Naive thymus-derived CD8-positive, alpha-beta T cell (primary cell): ENCODE measurements around the gene CASP8. TPM values are rescaled to one million over a fixed set of nuclear protein-coding genes. Genes with fewer than 3 reads are reported as not detected.

Experiments
- ATAC-seq, 2 donors: fragments of 150-1000 bp; cut with Tn5 transposase in 1 of 2; sonication (Bioruptor Pico), chemical (Tn5 transposase) in 1 of 2; 1 replicate in 1 of 2; 2 replicates in 1 of 2; pipeline ENCODE4 v1.10.0; 2021; ENCODE audit warnings: mild to moderate bottlenecking in 2 of 2, moderate library complexity in 2 of 2
- POLR2A ChIA-PET: fragments of 350-600 bp; sonication (Branson Sonifier 250); formaldehyde crosslinking; loops from one replicate; lab custom pipeline; 2021; ENCODE audit warnings: antibody characterized with exemption; lab: Charles Lee
- DNase-seq, 10 donors: peaks; one replicate each; pipeline versions ENCODE4 v3.0.0 to v3.0.0-alpha.2; 2020 to 2022
- H3K27ac Mint-ChIP-seq, 10 donors: one replicate each; pipeline ENCODE4 v1.8.0; 2020 to 2022; ENCODE audit warnings: mild to moderate bottlenecking in 10 of 10, mixed read lengths in 10 of 10, moderate library complexity in 4 of 10, inconsistent platforms in 1 of 10
- H3K27me3 Mint-ChIP-seq, 5 donors: one replicate each; pipeline ENCODE4 v1.8.0; 2021 to 2022; ENCODE audit warnings: mixed read lengths in 5 of 5
- H3K36me3 Mint-ChIP-seq, 3 donors: one replicate each; pipeline ENCODE4 v1.8.0; 2020 to 2022; ENCODE audit warnings: mixed read lengths in 3 of 3, mild to moderate bottlenecking in 2 of 3, inconsistent platforms in 1 of 3
- H3K4me1 Mint-ChIP-seq, 4 donors: one replicate each; pipeline ENCODE4 v1.8.0; 2021 to 2022; ENCODE audit warnings: mixed read lengths in 4 of 4
- H3K4me3 Mint-ChIP-seq, 10 donors: one replicate each; pipeline ENCODE4 v1.8.0; 2020 to 2022; ENCODE audit warnings: mild to moderate bottlenecking in 10 of 10, mixed read lengths in 10 of 10, moderate library complexity in 6 of 10, inconsistent platforms in 1 of 10
- H3K9me3 Mint-ChIP-seq, 9 donors: one replicate each; pipeline ENCODE4 v1.8.0; 2020 to 2022; ENCODE audit warnings: mixed read lengths in 9 of 9, mild to moderate bottlenecking in 3 of 9, inconsistent platforms in 1 of 9, moderate library complexity in 1 of 9
- polyA plus RNA-seq, 3 donors: library from polyadenylated mRNA; unstranded; fragments of 300-500 nt; fragmentation: Illumina TruSeq; gene quantifications; one replicate each; pipeline ENCODE4 v1.2.3, GENCODE V29; 2021
- total RNA-seq, 8 experiments: library from RNA in 2 of 8; stranded (reverse) in 2 of 8; gene quantifications; one replicate each; pipeline ENCODE4 v1.2.3 and lab custom pipeline; 2021 to 2026

Gene CASP8
- total and polyA plus RNA-seq, 5 experiments from 2014 or later = 25.0 to 212 (median 56.5) TPM

DNA sequence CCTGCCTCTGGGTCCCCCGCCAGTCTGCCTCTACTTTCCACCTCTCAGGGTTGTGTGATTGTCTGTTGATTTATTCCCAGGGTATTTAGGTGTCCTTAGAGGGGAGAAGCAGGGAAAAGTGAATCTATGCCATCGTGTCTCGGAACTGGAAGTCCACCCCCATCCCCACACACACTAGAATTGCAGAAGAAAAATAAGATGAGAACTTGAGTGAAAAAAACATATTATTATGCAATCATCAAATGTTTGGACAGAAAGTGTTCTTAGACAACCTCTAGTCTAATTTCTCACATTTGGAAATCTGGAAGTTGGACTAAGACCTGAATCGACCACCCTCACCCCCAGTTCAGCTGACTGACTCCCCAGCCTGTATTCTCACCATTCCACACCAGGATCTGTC, 14.1 kb upstream of the CASP8 start:
- Mint-ChIP-seq H3K27ac (peak overlapping the region in 9 of 10 donors; percentile 61 to 89 (median 80)), H3K36me3 (peaks cover 23 to 32% (median 30%) of the 10 kb centered on the region in 3 donors), H3K4me3 (no peak overlapping the region), H3K27me3 (no peaks in the 10 kb centered on the region), H3K9me3 (peaks cover 0 to 16% (median 2%) of the 10 kb centered on the region in 9 donors), H3K4me1 (peaks cover 17 to 93% (median 79%) of the 10 kb centered on the region in 4 donors)
- POLR2A ChIA-PET = interaction anchor here (0.7 to 3.9 kb wide), 3 partner anchors 13 to 116 kb away, joined by 4 to 32 read pairs (median 4); partner anchors contain the start of gene CASP8
- DNase-seq (no peak), ATAC-seq (no peak)

DNA sequence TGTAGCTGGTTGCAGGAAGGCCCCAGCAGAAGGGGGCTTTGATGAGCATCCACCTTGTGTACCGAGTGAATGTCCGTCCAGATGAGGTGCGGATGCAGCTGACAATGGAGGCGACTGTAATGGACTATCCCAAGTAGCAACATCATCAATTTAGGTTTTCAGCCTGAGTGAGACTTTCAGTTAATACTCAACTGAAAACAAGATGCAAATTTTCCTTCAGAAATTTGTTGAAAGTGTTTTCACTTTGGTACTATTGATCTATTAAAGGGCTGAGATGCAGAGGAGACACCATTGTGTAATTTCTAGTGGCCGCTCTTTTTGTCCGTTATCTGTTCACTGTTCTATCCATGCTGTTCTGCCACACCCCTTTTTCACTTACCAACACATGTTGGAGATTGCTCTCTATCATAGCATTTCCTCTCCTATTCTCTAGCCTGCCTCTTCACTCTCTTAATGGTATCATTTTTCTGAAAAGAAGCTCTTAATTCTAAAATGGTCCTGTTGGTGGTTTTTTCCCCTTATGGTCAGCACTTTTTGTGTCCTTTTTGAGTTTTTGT, 12.0 kb upstream of the CASP8 start:
- no peak for ATAC-seq
- peak overlapping the region in 5 of 10 donors; percentile 0 to 62 (median 5) for H3K4me3 Mint-ChIP-seq
- no peaks in the 10 kb centered on the region for H3K27me3 Mint-ChIP-seq
- peak overlapping the region; percentile 2 to 99 (median 37) for H3K27ac Mint-ChIP-seq
- POLR2A ChIA-PET = interaction anchor here (2.2 to 3.9 kb wide), 2 partner anchors 11 kb away, joined by 7 to 32 read pairs; partner anchors contain the start of gene CASP8
- peaks cover 0 to 16% (median 3%) of the 10 kb centered on the region in 9 donors for H3K9me3 Mint-ChIP-seq
- no peak for DNase-seq
- H3K36me3 Mint-ChIP-seq = peaks cover 18 to 27% (median 23%) of the 10 kb centered on the region in 3 donors
- H3K4me1 Mint-ChIP-seq = peaks cover 26 to 93% (median 86%) of the 10 kb centered on the region in 4 donors

DNA sequence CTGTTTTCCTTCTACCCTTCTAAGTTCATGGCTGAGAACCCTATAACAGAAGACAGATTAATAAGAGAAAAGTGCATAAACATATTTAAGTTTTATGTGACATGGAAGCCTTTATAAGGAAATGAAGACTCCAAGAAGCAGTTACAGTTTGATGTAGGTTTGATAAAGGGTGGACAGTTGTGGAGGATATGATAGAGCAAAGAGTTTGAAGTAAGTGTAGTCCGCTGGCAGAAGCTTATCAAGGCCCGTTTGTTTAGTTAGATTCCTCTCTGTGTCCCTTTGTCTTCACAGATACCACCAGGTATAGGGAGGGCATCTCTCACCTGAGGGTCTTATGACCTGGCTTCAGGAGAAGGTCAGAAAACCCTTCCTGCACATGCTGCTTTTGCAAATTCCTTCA, 10.4 kb upstream of the CASP8 start:
- H3K4me3 Mint-ChIP-seq = peak overlapping the region in 1 of 10 donors; percentile 2
- H3K27ac Mint-ChIP-seq = peak overlapping the region; percentile 77 to 99 (median 93)
- ATAC-seq (no peak), DNase-seq (no peak)
- POLR2A ChIA-PET = interaction anchor here (3.9 kb wide), 1 partner anchor 9 kb away, joined by 32 read pairs; the partner anchor contains the start of gene CASP8
- H3K36me3 Mint-ChIP-seq = peaks cover 18 to 24% (median 20%) of the 10 kb centered on the region in 3 donors
- H3K9me3 Mint-ChIP-seq = peaks cover 0 to 16% (median 3%) of the 10 kb centered on the region in 9 donors
- no peaks in the 10 kb centered on the region for H3K27me3 Mint-ChIP-seq
- H3K4me1 Mint-ChIP-seq = peaks cover 34 to 93% (median 86%) of the 10 kb centered on the region in 4 donors

DNA sequence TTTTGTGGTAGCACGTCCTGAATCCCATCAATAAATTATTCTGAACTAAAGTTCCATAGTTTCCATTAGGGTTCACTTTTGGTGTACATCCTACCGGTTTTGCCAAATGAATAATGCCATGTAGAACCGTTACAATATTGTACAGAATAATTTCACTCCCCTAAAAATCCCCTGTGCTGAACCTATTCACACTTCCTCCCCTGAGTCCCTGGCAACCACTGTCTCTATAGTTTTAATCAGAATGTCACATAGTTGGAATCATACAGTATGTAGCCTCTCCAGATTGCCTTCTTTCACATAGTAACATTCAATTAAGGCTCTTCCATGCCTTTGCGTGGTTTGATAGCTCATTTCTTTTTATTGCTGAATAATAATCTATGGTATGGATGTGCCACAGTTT, 9.6 kb upstream of the CASP8 start:
- DNase-seq (no peak), ATAC-seq (no peak)
- H3K27me3 Mint-ChIP-seq = no peaks in the 10 kb centered on the region
- H3K36me3 Mint-ChIP-seq = peaks cover 18 to 24% (median 19%) of the 10 kb centered on the region in 3 donors
- H3K9me3 Mint-ChIP-seq = peaks cover 0 to 16% (median 3%) of the 10 kb centered on the region in 9 donors
- peak overlapping the region in 1 of 10 donors; percentile 27 for H3K4me3 Mint-ChIP-seq
- H3K4me1 Mint-ChIP-seq = peaks cover 34 to 92% (median 87%) of the 10 kb centered on the region in 4 donors
- H3K27ac Mint-ChIP-seq = peak overlapping the region; percentile 59 to 99 (median 93)
- POLR2A ChIA-PET = interaction anchor here (1.1 to 3.0 kb wide), 3 partner anchors 10 to 14 kb away, joined by 3 to 21 read pairs (median 11); partner anchors contain the start of gene CASP8

DNA sequence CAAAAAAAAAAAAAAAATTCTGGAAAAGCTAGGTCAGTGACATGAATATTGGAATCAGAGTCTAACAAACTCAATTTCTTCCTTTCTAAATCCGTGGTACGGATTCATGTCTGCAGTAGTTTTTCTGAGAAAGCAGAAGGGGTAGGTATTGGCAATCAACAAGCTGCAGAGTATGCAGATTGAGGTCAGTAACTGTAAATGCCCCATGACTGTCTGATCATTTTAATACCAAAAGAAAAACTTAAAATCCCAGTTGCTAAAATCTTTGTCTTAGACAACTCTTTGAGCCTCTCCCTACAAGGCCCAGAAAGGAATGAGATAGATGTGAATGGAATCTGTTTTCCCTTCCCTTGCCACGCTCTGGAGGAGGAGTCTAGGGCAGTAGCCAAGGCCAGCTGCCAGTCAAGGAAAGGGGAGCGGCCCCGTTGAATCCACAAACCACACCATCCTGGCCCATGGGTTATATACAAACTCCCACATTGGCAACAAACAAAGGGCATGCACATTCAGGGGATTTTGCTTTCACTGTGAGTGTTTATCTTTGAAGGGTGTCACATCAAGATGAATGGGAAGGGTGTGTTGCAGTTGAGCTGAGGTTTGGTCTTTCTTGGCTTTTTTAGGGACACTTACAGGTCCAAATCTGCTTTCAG, 6.1 kb upstream of the CASP8 start:
- H3K27me3 Mint-ChIP-seq = peaks cover 0 to 1% (median 0%) of the 10 kb centered on the region in 5 donors
- H3K27ac Mint-ChIP-seq = peak overlapping the region; percentile 92 to 99 (median 97)
- ATAC-seq (no peak), DNase-seq (peak in 1 of 10 donors; percentile 4)
- POLR2A ChIA-PET = interaction anchor here (0.7 to 3.3 kb wide), 6 partner anchors 9 to 110 kb away, joined by 4 to 19 read pairs (median 5); no protein-coding TSS in a partner anchor
- H3K36me3 Mint-ChIP-seq = peaks cover 8 to 24% (median 18%) of the 10 kb centered on the region in 3 donors
- peaks cover 43 to 94% (median 88%) of the 10 kb centered on the region in 4 donors for H3K4me1 Mint-ChIP-seq
- peak overlapping the region in 9 of 10 donors; percentile 26 to 87 (median 54) for H3K4me3 Mint-ChIP-seq
- H3K9me3 Mint-ChIP-seq = peaks cover 0 to 16% (median 3%) of the 10 kb centered on the region in 9 donors

DNA sequence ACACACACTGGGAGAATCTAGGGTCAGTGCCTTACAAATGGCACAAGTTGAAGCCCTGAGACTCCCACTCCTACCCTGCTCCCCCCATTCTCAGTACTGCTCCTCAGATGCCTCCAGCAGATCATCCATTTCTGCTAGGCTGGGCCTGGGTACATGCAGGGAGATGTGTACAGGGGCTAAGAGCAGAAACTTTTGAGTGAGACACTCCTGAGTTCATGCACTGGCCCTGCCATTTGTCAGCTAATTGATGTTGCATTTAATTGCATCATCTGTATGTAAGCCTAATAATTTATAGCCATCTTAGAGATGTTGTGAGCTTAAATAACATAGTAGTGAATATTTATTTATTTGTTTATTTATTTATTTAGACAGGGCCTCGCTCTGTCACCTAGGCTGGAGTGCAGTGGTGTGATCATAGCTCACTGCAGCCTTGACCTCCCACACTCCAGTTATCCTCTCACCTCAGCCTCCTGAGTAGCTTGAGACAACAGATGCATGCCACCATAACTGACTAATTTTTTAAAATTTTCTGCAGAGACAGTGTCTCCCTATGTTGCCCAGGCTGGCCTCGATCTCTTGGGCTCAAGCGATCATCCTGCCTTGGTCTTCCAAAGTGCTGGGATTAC, 4.8 kb upstream of the CASP8 start:
- peaks cover 0 to 1% (median 0%) of the 10 kb centered on the region in 5 donors for H3K27me3 Mint-ChIP-seq
- DNase-seq (no peak), ATAC-seq (no peak)
- H3K4me1 Mint-ChIP-seq = peaks cover 42 to 93% (median 84%) of the 10 kb centered on the region in 4 donors
- POLR2A ChIA-PET = interaction anchor here (0.9 to 1.7 kb wide), 6 partner anchors 10 to 137 kb away, joined by 3 to 9 read pairs (median 4); no protein-coding TSS in a partner anchor
- H3K4me3 Mint-ChIP-seq = peak overlapping the region in 4 of 10 donors; percentile 10 to 81 (median 46)
- H3K36me3 Mint-ChIP-seq = peaks cover 5 to 13% (median 9%) of the 10 kb centered on the region in 3 donors
- H3K27ac Mint-ChIP-seq = peak overlapping the region; percentile 95 to 100 (median 98)
- H3K9me3 Mint-ChIP-seq = peaks cover 0 to 7% (median 3%) of the 10 kb centered on the region in 9 donors

DNA sequence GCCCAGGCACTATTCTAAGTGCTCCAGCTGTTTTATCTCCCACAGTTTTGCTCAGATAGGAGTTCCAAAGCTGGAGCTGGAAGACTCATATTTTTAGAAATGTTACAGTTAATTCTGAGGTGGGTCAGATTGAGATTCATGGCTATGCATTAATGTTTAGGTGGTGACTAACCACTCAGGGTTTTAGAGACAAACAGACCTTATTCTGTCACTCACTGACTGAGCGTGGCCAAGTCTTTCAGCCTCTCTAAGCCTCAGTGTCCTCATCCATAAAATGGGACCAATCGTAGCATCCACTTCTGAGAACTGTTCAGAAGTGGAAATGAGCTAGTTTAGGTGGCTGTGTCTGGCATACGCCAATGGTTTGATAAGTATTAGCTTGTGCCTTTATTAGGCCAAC, 4.3 kb upstream of the CASP8 start:
- peaks cover 40 to 90% (median 81%) of the 10 kb centered on the region in 4 donors for H3K4me1 Mint-ChIP-seq
- no peak for DNase-seq
- H3K4me3 Mint-ChIP-seq = peak overlapping the region in 5 of 10 donors; percentile 60 to 100 (median 91)
- peaks cover 4 to 9% (median 5%) of the 10 kb centered on the region in 3 donors for H3K36me3 Mint-ChIP-seq
- ATAC-seq = no peak
- H3K27ac Mint-ChIP-seq = peak overlapping the region; percentile 97 to 100 (median 99)
- POLR2A ChIA-PET = interaction anchor here (0.9 to 1.5 kb wide), 5 partner anchors 9 to 138 kb away, joined by 3 to 9 read pairs (median 3); no protein-coding TSS in a partner anchor
- H3K27me3 Mint-ChIP-seq = peaks cover 0 to 1% (median 0%) of the 10 kb centered on the region in 5 donors
- peaks cover 0 to 3% (median 2%) of the 10 kb centered on the region in 9 donors for H3K9me3 Mint-ChIP-seq

DNA sequence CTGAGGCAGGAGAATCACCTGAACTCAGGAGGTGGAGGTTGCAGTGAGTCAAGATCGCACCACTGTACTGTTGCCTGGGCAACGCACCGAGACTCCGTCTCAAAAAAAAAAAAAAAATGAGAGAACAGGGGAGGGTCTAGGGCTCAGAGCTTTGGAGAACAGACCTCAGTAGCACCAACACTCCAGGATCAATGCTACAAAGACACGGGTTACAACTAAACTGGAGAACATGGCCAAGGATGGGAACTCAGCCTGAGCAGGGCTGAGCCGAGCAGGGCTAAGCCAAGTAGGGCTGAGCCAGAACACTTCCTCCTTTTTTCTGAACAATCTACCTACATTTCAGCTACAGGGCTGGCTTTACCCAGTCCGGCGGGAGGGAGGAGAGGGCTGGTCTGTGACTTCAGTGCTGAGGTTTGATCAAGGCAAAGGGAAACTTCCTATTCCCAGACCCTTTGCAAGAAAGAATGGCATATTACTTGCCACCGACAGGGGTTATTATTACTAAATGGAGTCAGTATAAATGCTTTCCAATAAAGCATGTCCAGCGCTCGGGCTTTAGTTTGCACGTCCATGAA, 2.9 kb upstream of the CASP8 start:
- Mint-ChIP-seq H3K36me3 (peaks cover 2 to 5% (median 4%) of the 10 kb centered on the region in 3 donors), H3K4me3 (peak overlapping the region; percentile 83 to 100 (median 92)), H3K9me3 (peaks cover 0 to 2% (median 0%) of the 10 kb centered on the region in 9 donors), H3K27ac (peak overlapping the region; percentile 92 to 100 (median 99)), H3K27me3 (peaks cover 0 to 1% (median 0%) of the 10 kb centered on the region in 5 donors), H3K4me1 (peaks cover 39 to 85% (median 77%) of the 10 kb centered on the region in 4 donors)
- DNase-seq = peak in 9 of 10 donors; percentile 18 to 81 (median 70)
- peak; percentile 24 to 33 for ATAC-seq
- POLR2A ChIA-PET = interaction anchor here (0.7 to 5.8 kb wide), 12 partner anchors 9 to 294 kb away, joined by 3 to 72 read pairs (median 8); partner anchors contain the start of genes CFLAR, ORC2, STRADB and TRAK2

DNA sequence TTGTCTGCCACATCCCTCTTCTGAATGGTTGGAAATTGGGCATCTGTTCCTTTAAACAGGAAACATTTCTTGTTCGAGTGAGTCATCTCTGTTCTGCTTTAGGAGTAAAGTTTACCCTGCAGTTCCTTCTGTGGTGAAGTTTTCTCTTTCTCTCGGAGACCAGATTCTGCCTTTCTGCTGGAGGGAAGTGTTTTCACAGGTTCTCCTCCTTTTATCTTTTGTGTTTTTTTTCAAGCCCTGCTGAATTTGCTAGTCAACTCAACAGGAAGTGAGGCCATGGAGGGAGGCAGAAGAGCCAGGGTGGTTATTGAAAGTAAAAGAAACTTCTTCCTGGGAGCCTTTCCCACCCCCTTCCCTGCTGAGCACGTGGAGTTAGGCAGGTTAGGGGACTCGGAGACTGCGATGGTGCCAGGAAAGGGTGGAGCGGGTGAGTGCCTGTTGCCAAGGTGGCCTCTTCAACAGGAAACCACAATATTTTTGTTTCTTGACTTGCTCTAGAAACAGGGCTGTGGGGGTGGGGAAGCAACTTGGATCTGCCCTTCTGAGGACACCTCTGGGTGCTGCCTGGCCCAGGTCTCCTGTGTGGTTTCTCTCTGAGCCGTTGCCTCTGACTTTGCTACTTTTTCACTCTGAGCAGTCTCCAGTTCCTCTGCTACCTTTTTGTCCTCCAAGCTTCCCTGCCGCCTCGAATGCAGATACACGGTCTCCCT, 2.2 kb upstream of the CASP8 start:
- POLR2A ChIA-PET = interaction anchor here (0.6 to 5.8 kb wide), 16 partner anchors 10 to 394 kb away, joined by 3 to 72 read pairs (median 4); partner anchors contain the start of genes CASP10, CFLAR, CLK1 and ORC2

DNA sequence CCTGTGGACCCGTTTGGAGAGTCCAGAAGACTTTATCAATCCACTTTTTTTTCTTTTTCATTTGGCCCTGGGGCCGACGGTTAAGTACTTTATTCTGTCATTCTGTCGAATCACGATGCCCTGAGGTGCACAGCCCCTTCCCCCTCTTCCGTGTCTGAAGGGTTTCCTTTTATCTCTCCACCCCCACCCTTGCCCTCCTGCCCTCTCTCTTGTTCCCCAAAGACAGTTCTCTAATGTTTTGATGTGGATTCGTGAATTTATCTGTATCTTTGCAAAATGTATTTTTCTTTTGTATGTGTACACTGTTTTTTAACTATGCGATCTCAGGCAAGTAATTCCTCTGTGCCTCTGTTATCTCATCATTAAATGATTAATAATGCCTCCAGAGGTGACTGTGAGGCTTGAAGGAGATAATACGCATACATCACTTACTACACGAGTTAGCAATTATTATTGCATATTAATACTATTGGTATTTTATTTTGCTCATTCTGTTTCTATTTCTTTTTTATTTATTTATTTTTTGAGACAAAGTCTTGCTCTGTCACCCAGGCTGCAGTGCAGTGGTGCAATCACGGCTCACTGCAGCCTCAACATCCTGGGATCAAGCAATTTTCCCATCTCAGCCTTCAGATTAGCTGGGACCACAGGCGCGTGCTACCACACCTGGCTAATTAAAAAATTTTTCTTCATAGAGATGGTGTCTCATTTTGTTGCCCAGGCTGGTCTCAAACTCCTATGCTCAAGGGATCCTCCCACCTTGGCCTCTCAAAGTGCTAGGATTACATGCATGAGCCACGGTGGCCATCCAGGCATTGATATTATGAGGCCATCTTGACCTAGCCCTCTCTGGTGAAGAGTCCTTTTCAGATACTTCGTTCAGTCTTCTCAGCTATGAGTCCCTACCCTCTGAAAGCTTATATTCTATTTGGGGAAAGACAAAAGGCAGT, 1.4 kb upstream of the CASP8 start:
- Mint-ChIP-seq H3K36me3 (peaks cover 0 to 5% (median 4%) of the 10 kb centered on the region in 3 donors), H3K4me1 (peaks cover 39 to 85% (median 79%) of the 10 kb centered on the region in 4 donors), H3K4me3 (peak overlapping the region; percentile 83 to 100 (median 92)), H3K27ac (peak overlapping the region; percentile 92 to 100 (median 99)), H3K9me3 (no peaks in the 10 kb centered on the region), H3K27me3 (peaks cover 0 to 1% (median 0%) of the 10 kb centered on the region in 5 donors)
- DNase-seq (no peak), ATAC-seq (peak in 1 of 2 donors; percentile 14)
- POLR2A ChIA-PET = interaction anchor here (0.6 to 5.8 kb wide), 24 partner anchors 7 to 1271 kb away, joined by 3 to 72 read pairs (median 4); partner anchors contain the start of genes ALS2, CASP10, CFLAR and CLK1

More for the DNA sequence above, 2.2 kb upstream of the CASP8 start:
- H3K4me1 Mint-ChIP-seq = peaks cover 40 to 85% (median 77%) of the 10 kb centered on the region in 4 donors
- peak overlapping the region; percentile 83 to 100 (median 92) for H3K4me3 Mint-ChIP-seq
- DNase-seq = peak; percentile 70 to 100 (median 96)
- peaks cover 0 to 5% (median 4%) of the 10 kb centered on the region in 3 donors for H3K36me3 Mint-ChIP-seq
- ATAC-seq = peak; percentile 69 to 77
- peaks cover 0 to 1% (median 0%) of the 10 kb centered on the region in 5 donors for H3K27me3 Mint-ChIP-seq
- peak overlapping the region; percentile 92 to 100 (median 99) for H3K27ac Mint-ChIP-seq
- no peaks in the 10 kb centered on the region for H3K9me3 Mint-ChIP-seq
